ENCODE results near the gene SYDE2.

DNA sequence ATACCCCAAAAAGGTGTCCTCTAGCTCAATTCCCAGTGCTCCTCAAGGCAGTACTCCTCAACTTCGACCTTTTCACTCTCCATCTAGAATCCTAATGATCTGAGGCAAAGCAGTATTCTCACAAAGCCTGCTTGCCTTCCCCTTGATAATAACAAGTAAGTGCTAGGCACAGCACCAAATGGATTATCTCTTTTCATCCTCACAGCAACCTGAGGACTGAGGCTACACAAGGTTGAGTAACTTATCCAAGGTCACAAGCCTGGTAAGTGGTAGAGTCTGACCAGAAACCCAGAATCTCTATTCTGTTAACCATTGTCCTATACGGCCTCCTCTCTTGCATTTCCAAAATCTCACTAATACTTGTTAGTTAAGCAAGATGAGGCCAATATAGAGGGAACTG is 5.1 kb downstream of the SYDE2 start:
- TF ChIP-seq, protein P1, sequence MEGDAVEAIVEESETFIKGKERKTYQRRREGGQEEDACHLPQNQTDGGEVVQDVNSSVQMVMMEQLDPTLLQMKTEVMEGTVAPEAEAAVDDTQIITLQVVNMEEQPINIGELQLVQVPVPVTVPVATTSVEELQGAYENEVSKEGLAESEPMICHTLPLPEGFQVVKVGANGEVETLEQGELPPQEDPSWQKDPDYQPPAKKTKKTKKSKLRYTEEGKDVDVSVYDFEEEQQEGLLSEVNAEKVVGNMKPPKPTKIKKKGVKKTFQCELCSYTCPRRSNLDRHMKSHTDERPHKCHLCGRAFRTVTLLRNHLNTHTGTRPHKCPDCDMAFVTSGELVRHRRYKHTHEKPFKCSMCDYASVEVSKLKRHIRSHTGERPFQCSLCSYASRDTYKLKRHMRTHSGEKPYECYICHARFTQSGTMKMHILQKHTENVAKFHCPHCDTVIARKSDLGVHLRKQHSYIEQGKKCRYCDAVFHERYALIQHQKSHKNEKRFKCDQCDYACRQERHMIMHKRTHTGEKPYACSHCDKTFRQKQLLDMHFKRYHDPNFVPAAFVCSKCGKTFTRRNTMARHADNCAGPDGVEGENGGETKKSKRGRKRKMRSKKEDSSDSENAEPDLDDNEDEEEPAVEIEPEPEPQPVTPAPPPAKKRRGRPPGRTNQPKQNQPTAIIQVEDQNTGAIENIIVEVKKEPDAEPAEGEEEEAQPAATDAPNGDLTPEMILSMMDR (conservative IDR thresholded peaks at IDR 0.05 in 1 of 2, IDR thresholded peaks at IDR 0.05 in 1 of 2; ENCODE audit: low read depth in 1 of 2, low read length in 2 of 2): no peak
- no peak for TF ChIP-seq EZH2 (IDR thresholded peaks at IDR 0.05; ENCODE audit: low read length, missing control alignments)

Data from fibroblast of lung (primary cell).